ENCODE data around the gene SPTBN5. TPM values are rescaled to one million over a fixed set of nuclear protein-coding genes. Genes with fewer than 3 reads are reported as not detected.

Gene SPTBN5
- total RNA-seq, 1 experiment from 2014 or later = 2.1 TPM

DNA sequence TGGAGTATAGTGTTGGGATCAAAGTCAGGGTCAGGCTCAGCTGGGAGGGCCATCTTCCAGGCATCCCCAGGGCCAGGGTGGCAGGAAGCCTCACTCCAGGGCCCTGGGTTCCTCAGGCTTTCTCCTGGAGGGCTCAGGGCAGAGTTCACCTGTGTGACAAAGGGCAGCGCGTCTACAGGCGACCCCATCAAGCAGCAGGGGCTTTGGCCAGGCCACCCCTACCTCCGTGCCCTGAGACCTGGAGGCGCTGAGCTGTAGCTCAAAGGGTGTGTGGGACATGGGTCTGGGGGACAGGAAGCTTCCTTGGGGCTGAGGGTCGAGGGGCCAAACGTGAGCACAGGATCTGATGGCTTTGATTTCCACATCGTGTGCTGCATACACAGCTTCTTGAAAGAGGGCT, 12.8 kb downstream of the SPTBN5 start:
- ChIA-PET CTCF (no interaction called here), POLR2A (no interaction called here)
- H3K9me3 ChIP-seq (ENCODE audit: control insufficient read depth, insufficient read depth, low read depth, low read length) = no peaks in the 10 kb centered on the region
- ATAC-seq = no peak
- no peak overlapping the region for H3K4me3 ChIP-seq (ENCODE audit: low read depth in 2 of 2, low read length in 2 of 2)
- H3K4me1 ChIP-seq (ENCODE audit: control insufficient read depth, insufficient read depth, low read length) = no peaks in the 10 kb centered on the region
- no TSS peak for BruUV-seq (replicated peaks)
- in situ Hi-C loops (cut with HindIII; ENCODE audit: low pct_unique_long_range_greater_than_20kb, low sequenced_read_pairs) = no loop called here
- no peak for TF ChIP-seq SIN3A (IDR thresholded peaks at IDR 0.05; ENCODE audit: borderline replicate concordance, insufficient read depth, low read depth, low read length)
- TF ChIP-seq POLR2AphosphoS5 (IDR thresholded peaks at IDR 0.05; ENCODE audit: low read depth, low read length) = no peak
- H3K36me3 ChIP-seq (ENCODE audit: control insufficient read depth, insufficient read depth, low read length) = no peaks in the 10 kb centered on the region
- DNase-seq (ENCODE audit: low read depth, low spot score) = no peak
- intact Hi-C loops (cut with micrococcal nuclease; ENCODE audit: unreplicated experiment) = no loop called here
- no peak overlapping the region for H3K27ac ChIP-seq (ENCODE audit: low read length)
- H3K27me3 ChIP-seq (ENCODE audit: control insufficient read depth, insufficient read depth, low read length) = no peaks in the 10 kb centered on the region

DNA sequence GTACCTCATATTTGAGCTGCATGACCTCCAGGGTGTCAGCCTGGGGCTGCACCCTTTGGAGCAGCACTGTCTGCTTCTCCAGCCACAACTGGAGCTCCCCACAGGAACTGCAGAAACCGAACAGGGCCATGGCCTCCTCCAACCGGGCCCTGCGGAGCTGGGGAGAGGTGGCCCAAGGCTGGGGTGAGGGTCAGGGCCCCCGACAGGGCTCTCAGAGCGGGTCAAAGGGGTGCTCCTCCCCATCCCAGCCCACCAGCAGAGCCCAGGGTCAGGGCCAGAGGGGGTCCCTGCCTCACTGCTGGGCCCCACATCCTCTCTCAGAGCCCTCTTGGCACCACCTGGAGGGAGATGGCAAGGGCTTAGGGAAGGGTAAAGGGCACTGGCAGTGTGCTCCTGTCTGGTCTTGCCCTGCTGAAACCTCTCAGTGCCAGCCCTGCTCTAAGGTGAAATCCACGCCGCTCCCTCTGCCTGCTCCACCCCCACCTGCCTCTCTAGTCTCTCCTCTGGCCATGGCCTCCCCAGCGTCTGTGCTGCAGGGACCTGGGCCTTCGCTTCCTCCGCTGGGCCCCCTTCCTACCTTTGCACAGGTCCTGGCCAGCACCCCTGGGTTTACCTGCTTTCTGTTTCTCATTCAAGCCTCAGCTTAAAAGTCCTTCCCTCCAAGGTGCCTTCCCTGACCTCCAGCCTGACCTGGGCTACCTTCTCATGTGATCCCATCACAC, 13.5 kb downstream of the SPTBN5 start:
- ChIA-PET POLR2A (no interaction called here), CTCF (no interaction called here)
- no TSS peak for BruUV-seq (replicated peaks)
- H3K27ac ChIP-seq (ENCODE audit: low read length) = no peak overlapping the region
- no peak for TF ChIP-seq POLR2AphosphoS5 (IDR thresholded peaks at IDR 0.05; ENCODE audit: low read depth, low read length)
- H3K4me1 ChIP-seq (ENCODE audit: control insufficient read depth, insufficient read depth, low read length) = no peaks in the 10 kb centered on the region
- no peaks in the 10 kb centered on the region for H3K9me3 ChIP-seq (ENCODE audit: control insufficient read depth, insufficient read depth, low read depth, low read length)
- DNase-seq (ENCODE audit: low read depth, low spot score) (no peak), ATAC-seq (no peak)
- H3K36me3 ChIP-seq (ENCODE audit: control insufficient read depth, insufficient read depth, low read length) = no peaks in the 10 kb centered on the region
- no peak overlapping the region for H3K4me3 ChIP-seq (ENCODE audit: low read depth in 2 of 2, low read length in 2 of 2)
- intact Hi-C loops (cut with micrococcal nuclease; ENCODE audit: unreplicated experiment) = no loop called here
- in situ Hi-C loops (cut with HindIII; ENCODE audit: low pct_unique_long_range_greater_than_20kb, low sequenced_read_pairs) = no loop called here
- no peaks in the 10 kb centered on the region for H3K27me3 ChIP-seq (ENCODE audit: control insufficient read depth, insufficient read depth, low read length)

DNA sequence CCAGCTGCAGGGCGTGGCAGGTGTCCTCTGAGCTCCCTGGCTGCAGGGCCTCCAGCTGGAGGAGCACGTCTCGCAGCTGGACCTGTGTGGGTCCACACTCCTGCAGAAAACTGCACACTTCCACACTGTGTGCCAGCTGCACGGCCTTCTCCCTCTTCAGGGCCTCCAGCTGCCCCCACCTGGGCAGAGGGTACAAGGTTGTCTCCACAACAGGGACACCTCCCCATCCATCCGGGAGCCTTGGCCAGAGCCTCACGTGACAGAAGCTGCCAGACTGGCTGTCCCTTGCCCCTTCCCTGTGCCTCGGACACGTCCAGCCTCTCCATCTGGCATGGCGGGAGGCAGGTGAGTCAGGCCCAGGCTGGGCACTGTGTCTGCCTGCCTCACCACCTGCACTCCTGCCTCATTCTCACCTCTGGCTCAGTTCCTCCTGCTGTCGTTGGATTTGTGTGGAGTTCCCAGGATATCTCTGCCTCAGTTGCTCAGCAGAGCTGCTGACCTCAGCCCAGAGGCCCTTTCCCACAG, 14.5 kb downstream of the SPTBN5 start:
- in situ Hi-C loops (cut with HindIII; ENCODE audit: low pct_unique_long_range_greater_than_20kb, low sequenced_read_pairs) = no loop called here
- ChIA-PET POLR2A (no interaction called here), CTCF (no interaction called here)

More for the DNA sequence above, 14.5 kb downstream of the SPTBN5 start:
- DNase-seq (ENCODE audit: low read depth, low spot score) (no peak), ATAC-seq (no peak)
- TF ChIP-seq TCF7L2 (IDR thresholded peaks at IDR 0.05; ENCODE audit: low read depth, low read length) = no peak
- TF ChIP-seq, protein P1, sequence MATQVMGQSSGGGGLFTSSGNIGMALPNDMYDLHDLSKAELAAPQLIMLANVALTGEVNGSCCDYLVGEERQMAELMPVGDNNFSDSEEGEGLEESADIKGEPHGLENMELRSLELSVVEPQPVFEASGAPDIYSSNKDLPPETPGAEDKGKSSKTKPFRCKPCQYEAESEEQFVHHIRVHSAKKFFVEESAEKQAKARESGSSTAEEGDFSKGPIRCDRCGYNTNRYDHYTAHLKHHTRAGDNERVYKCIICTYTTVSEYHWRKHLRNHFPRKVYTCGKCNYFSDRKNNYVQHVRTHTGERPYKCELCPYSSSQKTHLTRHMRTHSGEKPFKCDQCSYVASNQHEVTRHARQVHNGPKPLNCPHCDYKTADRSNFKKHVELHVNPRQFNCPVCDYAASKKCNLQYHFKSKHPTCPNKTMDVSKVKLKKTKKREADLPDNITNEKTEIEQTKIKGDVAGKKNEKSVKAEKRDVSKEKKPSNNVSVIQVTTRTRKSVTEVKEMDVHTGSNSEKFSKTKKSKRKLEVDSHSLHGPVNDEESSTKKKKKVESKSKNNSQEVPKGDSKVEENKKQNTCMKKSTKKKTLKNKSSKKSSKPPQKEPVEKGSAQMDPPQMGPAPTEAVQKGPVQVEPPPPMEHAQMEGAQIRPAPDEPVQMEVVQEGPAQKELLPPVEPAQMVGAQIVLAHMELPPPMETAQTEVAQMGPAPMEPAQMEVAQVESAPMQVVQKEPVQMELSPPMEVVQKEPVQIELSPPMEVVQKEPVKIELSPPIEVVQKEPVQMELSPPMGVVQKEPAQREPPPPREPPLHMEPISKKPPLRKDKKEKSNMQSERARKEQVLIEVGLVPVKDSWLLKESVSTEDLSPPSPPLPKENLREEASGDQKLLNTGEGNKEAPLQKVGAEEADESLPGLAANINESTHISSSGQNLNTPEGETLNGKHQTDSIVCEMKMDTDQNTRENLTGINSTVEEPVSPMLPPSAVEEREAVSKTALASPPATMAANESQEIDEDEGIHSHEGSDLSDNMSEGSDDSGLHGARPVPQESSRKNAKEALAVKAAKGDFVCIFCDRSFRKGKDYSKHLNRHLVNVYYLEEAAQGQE (IDR thresholded peaks at IDR 0.05; ENCODE audit: insufficient read depth in 1 of 2, low read depth in 2 of 2, low read length in 1 of 2) = no peak
- TF ChIP-seq CTCF (IDR thresholded peaks at IDR 0.05) = no peak
- no peak for TF ChIP-seq POLR2AphosphoS5 (IDR thresholded peaks at IDR 0.05; ENCODE audit: low read depth, low read length)
- H3K4me1 ChIP-seq (ENCODE audit: control insufficient read depth, insufficient read depth, low read length) = no peaks in the 10 kb centered on the region
- H3K27ac ChIP-seq (ENCODE audit: low read length) = no peak overlapping the region
- H3K9me3 ChIP-seq (ENCODE audit: control insufficient read depth, insufficient read depth, low read depth, low read length) = no peaks in the 10 kb centered on the region
- no peaks in the 10 kb centered on the region for H3K27me3 ChIP-seq (ENCODE audit: control insufficient read depth, insufficient read depth, low read length)
- no peaks in the 10 kb centered on the region for H3K36me3 ChIP-seq (ENCODE audit: control insufficient read depth, insufficient read depth, low read length)
- intact Hi-C loops (cut with micrococcal nuclease; ENCODE audit: unreplicated experiment) = no loop called here
- H3K4me3 ChIP-seq (ENCODE audit: low read depth in 2 of 2, low read length in 2 of 2) = no peak overlapping the region
- no TSS peak for BruUV-seq (replicated peaks)
